HG03095 (cell line): ENCODE results near the gene TIGD2.
"Not testable (repeated sequence)": the region's sequence is repeated elsewhere in the genome, so short reads cannot be mapped to it uniquely, and the experiment has no call there.

Experiments
- ATAC-seq: cut with Tn5 transposase; IDR thresholded peaks from one replicate; pipeline ENCODE4 v1.9.1; 2021; ENCODE audit warnings: moderate library complexity; ENCODE audit not compliant: unreplicated experiment

The TIGD2 gene

GRCh38 chr4:89117115-89117514, 5.8 kb downstream of the TIGD2 start:
- ATAC-seq = no peak

GRCh38 chr4:89119166-89119565, 7.8 kb downstream of the TIGD2 start:
- ATAC-seq = no peak

- ATAC-seq = no peak
Measured at GRCh38 chr4:89119836-89120235, 8.5 kb downstream of the TIGD2 start.

- ATAC-seq = no peak
Measured at GRCh38 chr4:89121387-89122068, 10.2 kb downstream of the TIGD2 start.

- ATAC-seq = no peak
Measured at GRCh38 chr4:89123451-89123851, 12.1 kb downstream of the TIGD2 start.

- no peak for ATAC-seq
Measured at GRCh38 chr4:89125901-89126782, 14.8 kb downstream of the TIGD2 start.

- no peak for ATAC-seq
Measured at GRCh38 chr4:89129080-89129640, 17.8 kb downstream of the TIGD2 start.

GRCh38 chr4:89134775-89135319, 23.5 kb downstream of the TIGD2 start:
- ATAC-seq = no peak

- ATAC-seq = no peak
Measured at GRCh38 chr4:89136525-89136924, 25.2 kb downstream of the TIGD2 start.

- no peak for ATAC-seq
Measured at GRCh38 chr4:89137231-89137630, 25.9 kb downstream of the TIGD2 start.

GRCh38 chr4:89137695-89138094, 26.4 kb downstream of the TIGD2 start:
- no peak for ATAC-seq

GRCh38 chr4:89140168-89140759, 28.9 kb downstream of the TIGD2 start:
- ATAC-seq = no peak

- ATAC-seq = peak; percentile 91
Measured at GRCh38 chr4:89142691-89143669, 31.6 kb downstream of the TIGD2 start.

GRCh38 chr4:89144652-89145051, 33.3 kb downstream of the TIGD2 start:
- not testable (repeated sequence) for ATAC-seq

GRCh38 chr4:89146196-89146595, 34.9 kb downstream of the TIGD2 start:
- no peak for ATAC-seq

- ATAC-seq = no peak
Measured at GRCh38 chr4:89152972-89153371, 41.6 kb downstream of the TIGD2 start.

- ATAC-seq = no peak
Measured at GRCh38 chr4:89156174-89156914, 45.0 kb downstream of the TIGD2 start.

- no peak for ATAC-seq
Measured at GRCh38 chr4:89157488-89158024, 46.2 kb downstream of the TIGD2 start.

GRCh38 chr4:89158884-89159503, 47.7 kb downstream of the TIGD2 start:
- ATAC-seq = peak; percentile 58
